ENCODE measurements around the gene PRKCQ. TPM values are rescaled to one million over a fixed set of nuclear protein-coding genes. Genes with fewer than 3 reads are reported as not detected.

PRKCQ gene
- total RNA-seq, 4 donors from 2014 or later, result 1.8 to 11.6 (median 3.7) TPM

DNA sequence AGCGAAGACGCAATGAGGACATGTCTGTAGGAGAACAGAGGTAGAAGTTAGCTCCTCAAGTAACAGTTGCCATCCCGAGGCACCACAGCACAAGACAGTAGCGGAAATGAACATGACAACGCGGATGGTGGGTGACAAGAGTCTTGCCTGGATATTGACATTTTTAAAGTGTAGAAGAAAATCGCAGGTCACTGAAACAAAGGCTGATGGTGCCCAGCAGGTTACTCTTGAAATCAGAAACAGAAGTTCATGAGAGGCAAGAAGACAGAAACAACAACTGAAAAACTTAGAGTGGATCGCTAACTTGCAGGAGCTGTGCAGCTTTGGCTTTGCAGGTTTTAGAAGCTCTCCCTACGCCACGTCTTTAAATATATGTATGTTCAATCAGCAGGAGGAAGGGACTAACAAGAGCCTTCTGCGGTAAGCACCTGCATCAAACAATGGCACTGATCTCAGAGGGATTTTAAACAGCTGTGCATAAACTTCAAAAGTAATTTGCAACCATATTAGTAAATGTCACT, 1.8 kb downstream of the PRKCQ start:
- peak in 2 of 3 donors; percentile 39 to 59 for DNase-seq
- TF ChIP-seq, protein P1, sequence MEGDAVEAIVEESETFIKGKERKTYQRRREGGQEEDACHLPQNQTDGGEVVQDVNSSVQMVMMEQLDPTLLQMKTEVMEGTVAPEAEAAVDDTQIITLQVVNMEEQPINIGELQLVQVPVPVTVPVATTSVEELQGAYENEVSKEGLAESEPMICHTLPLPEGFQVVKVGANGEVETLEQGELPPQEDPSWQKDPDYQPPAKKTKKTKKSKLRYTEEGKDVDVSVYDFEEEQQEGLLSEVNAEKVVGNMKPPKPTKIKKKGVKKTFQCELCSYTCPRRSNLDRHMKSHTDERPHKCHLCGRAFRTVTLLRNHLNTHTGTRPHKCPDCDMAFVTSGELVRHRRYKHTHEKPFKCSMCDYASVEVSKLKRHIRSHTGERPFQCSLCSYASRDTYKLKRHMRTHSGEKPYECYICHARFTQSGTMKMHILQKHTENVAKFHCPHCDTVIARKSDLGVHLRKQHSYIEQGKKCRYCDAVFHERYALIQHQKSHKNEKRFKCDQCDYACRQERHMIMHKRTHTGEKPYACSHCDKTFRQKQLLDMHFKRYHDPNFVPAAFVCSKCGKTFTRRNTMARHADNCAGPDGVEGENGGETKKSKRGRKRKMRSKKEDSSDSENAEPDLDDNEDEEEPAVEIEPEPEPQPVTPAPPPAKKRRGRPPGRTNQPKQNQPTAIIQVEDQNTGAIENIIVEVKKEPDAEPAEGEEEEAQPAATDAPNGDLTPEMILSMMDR (IDR thresholded peaks at IDR 0.05), result no peak
- no peak for TF ChIP-seq POLR2A (IDR thresholded peaks at IDR 0.05)
- H3K4me1 ChIP-seq, result no peaks in the 10 kb centered on the region
- no peaks in the 10 kb centered on the region for H3K27me3 ChIP-seq
- peak overlapping the region; percentile 70 to 85 (median 74) for H3K27ac ChIP-seq
- H3K36me3 ChIP-seq, result no peaks in the 10 kb centered on the region
- H3K4me3 ChIP-seq, result peak overlapping the region in 3 of 4 donors; percentile 75 to 96 (median 94)
- no peaks in the 10 kb centered on the region for H3K9me3 ChIP-seq

DNA sequence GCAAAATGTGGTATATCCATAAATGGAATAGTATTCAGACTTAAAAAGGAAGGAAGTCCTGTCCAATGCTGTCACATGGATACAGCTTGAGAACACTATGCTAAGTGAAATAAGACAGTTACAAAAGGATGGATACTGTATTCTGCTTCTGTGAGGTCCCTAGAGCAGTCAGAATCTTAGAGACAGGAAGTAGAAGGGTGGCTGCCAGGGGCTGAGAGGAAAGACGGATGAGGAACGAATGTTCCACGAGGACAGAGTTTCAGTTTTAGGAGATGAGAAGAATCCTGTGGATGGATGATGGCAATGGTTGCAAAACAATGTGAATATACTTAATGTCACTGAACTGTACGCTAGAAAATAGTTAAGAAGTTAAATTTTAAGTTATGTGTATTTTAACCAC, 3.8 kb downstream of the PRKCQ start:
- TF ChIP-seq POLR2A (IDR thresholded peaks at IDR 0.05), result no peak
- TF ChIP-seq, protein P1 (IDR thresholded peaks at IDR 0.05), result no peak
- H3K27me3 ChIP-seq, result no peaks in the 10 kb centered on the region
- H3K4me1 ChIP-seq, result no peaks in the 10 kb centered on the region
- no peak for DNase-seq
- H3K4me3 ChIP-seq, result no peak overlapping the region
- no peaks in the 10 kb centered on the region for H3K9me3 ChIP-seq
- H3K27ac ChIP-seq, result peak overlapping the region in 1 of 4 donors; percentile 3
- H3K36me3 ChIP-seq, result no peaks in the 10 kb centered on the region

DNA sequence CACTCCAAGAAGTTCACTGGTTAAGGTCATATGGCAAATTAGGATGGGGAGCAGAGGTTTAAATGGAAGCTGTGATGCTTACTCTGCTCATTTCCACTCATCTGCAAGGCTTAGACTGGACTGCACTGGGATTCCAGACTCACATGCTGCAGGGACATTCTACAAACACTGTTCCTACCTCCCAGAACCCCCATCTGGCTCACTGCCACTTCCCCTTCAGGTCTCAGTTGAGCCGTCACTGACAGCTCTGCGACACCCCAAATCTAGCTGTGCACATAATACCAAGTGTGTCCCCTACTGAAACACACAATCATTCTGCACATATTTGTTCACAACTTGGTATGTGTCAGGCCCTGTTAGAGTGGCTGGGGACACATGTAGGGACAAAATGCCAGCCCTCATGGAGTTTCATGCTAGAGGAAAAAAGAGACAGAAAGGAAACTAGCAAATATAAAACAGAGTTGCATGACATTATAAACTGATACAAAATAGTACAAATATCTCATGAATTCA, 5.4 kb downstream of the PRKCQ start:
- no peaks in the 10 kb centered on the region for H3K27me3 ChIP-seq
- no peak for TF ChIP-seq POLR2A (IDR thresholded peaks at IDR 0.05)
- TF ChIP-seq, protein P1 (IDR thresholded peaks at IDR 0.05), result no peak

DNA sequence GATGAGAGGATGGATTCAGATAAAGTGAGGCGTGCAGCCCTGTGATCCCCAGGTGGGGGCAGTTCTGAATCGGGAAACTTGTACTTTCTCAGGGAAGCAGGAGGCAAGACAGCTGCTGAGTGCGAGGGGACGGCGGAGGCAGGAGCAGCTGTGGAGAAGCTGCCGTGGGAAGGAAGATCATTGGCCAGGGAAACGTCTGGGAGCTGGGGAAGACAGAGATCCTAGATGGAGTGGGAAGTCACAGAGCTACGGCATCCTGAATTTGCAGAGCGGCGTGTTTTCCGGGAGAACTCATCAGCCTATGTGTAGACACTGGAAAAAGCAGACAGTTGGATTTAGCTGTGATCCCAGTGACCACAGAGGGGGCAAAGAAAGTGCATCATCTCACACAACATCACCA, 9.2 kb downstream of the PRKCQ start:
- H3K4me1 ChIP-seq, result no peaks in the 10 kb centered on the region
- no peak for DNase-seq
- H3K9me3 ChIP-seq, result no peaks in the 10 kb centered on the region
- no peaks in the 10 kb centered on the region for H3K27me3 ChIP-seq
- TF ChIP-seq POLR2A (IDR thresholded peaks at IDR 0.05), result no peak
- TF ChIP-seq, protein P1 (IDR thresholded peaks at IDR 0.05), result no peak
- H3K36me3 ChIP-seq, result no peaks in the 10 kb centered on the region
- no peak overlapping the region for H3K27ac ChIP-seq
- H3K4me3 ChIP-seq, result no peak overlapping the region

More for the DNA sequence above, 5.4 kb downstream of the PRKCQ start:
- Histone ChIP-seq H3K4me1 (no peaks in the 10 kb centered on the region), H3K4me3 (no peak overlapping the region), H3K27ac (no peak overlapping the region), H3K36me3 (no peaks in the 10 kb centered on the region), H3K9me3 (no peaks in the 10 kb centered on the region)
- DNase-seq, result no peak

DNA sequence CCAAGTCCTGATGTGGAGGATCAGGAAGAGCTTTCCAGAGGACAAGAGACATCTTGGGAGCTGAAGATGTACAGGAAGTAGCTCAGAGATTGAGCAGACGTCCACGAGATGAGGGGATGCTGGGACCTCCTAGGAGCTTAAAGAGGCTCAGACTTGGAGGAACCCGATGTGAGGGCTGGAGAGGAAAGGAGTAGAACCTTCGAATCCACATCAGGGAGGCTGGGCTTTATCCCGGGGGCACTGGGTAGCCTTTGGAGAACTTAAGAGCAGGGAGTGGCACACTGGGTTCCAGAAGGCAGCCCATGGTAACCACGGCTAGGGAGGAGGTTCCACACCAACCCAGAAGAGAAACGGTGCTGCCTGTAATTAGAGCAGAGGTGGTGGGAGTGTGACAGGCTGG, 10.8 kb downstream of the PRKCQ start:
- no peak for DNase-seq
- Histone ChIP-seq H3K27ac (no peak overlapping the region), H3K27me3 (no peaks in the 10 kb centered on the region), H3K4me1 (peaks cover 0 to 8% (median 0%) of the 10 kb centered on the region in 4 donors), H3K36me3 (no peaks in the 10 kb centered on the region), H3K9me3 (no peaks in the 10 kb centered on the region), H3K4me3 (no peak overlapping the region)
- TF ChIP-seq, protein P1 (IDR thresholded peaks at IDR 0.05), result no peak
- no peak for TF ChIP-seq POLR2A (IDR thresholded peaks at IDR 0.05)

Measured in Peyer's patch (tissue), 4 donors.